Left lung (tissue), 10 donors: ENCODE results near the gene LHX6. TPM values are rescaled to one million over a fixed set of nuclear protein-coding genes. Genes with fewer than 3 reads are reported as not detected.

Source experiments
- ATAC-seq: fragments of 200-7000 bp; cut with Tn5 transposase; one replicate; pipeline ENCODE4 v1.9.1; 2020; ENCODE audit warnings: moderate library complexity
- DNase-seq, 4 donors: peaks; one replicate each; pipeline ENCODE4 v3.0.0-alpha.2; 2013 to 2020
- H3K27ac ChIP-seq, 2 donors: fragments of 200-600 bp; sonication (generic) in 1 of 2; one replicate each; pipeline versions ENCODE4 v1.5.0 to v1.8.0; 2020 to 2021
- H3K27me3 ChIP-seq, 2 donors: fragments of 200-600 bp; sonication (generic) in 1 of 2; one replicate each; pipeline versions ENCODE4 v1.5.0 to v1.8.0; 2020 to 2021
- H3K36me3 ChIP-seq, 2 donors: fragments of 200-600 bp; sonication (generic) in 1 of 2; one replicate each; pipeline versions ENCODE4 v1.5.0 to v1.8.0; 2020 to 2021
- H3K4me1 ChIP-seq, 2 donors: fragments of 200-600 bp; one replicate each; pipeline ENCODE4 v1.8.0; 2021
- H3K4me3 ChIP-seq, 2 donors: fragments of 200-600 bp; sonication (generic) in 1 of 2; one replicate each; pipeline versions ENCODE4 v1.5.0 to v1.8.0; 2020 to 2021; ENCODE audit warnings: mild to moderate bottlenecking in 1 of 2
- H3K9me3 ChIP-seq, 2 donors: fragments of 200-600 bp; sonication (generic) in 1 of 2; one replicate each; pipeline versions ENCODE4 v1.5.0 to v1.8.0; 2020 to 2021
- CTCF ChIP-seq, 2 donors: fragments of 200-600 bp; sonication (generic) in 1 of 2; IDR thresholded peaks; one replicate each; pipeline versions ENCODE4 v1.5.0 to v1.8.0; 2021; ENCODE audit warnings: antibody characterized with exemption in 2 of 2
- intact Hi-C, 2 donors: fragments of 100-400 bp; cut with DNase I; formaldehyde crosslinking; loops; one replicate each; pipeline versions ENCODE4 v1.11.2 to v1.14.2; 2022
- polyA plus RNA-seq, 6 donors: library from polyadenylated mRNA; unstranded; fragments of 120-200 nt; gene quantifications; one replicate each; pipeline ENCODE4 v1.2.1, GENCODE V29; 2013; ENCODE audit not compliant: insufficient read length in 6 of 6
- total RNA-seq, 2 donors: library from RNA; stranded (reverse); fragmentation: NEBNext Ultra II Directional; extraction: Animal tissue kit (Norgen Biotek cat#: 25700); gene quantifications; one replicate each; pipeline ENCODE4 v1.2.1, GENCODE V29; 2021
- donor health status: DM: no; HTN: yes; CAD: no.
- donor health status: DM: no; HTN: no; CAD: no.

The LHX6 gene
- total and polyA plus RNA-seq, 8 donors: 4.8 to 25.4 (median 18.2) TPM

GRCh38 chr9:122228191-122228567, 578 bp downstream of the LHX6 start:
- no peak for DNase-seq
- H3K27me3 ChIP-seq: peaks cover 51 to 87% of the 10 kb centered on the region in 2 donors
- peak overlapping the region; percentile 9 to 36 for H3K4me3 ChIP-seq
- peaks cover 5 to 30% of the 10 kb centered on the region in 2 donors for H3K4me1 ChIP-seq
- intact Hi-C loops: no loop called here
- TF ChIP-seq CTCF (IDR thresholded peaks at IDR 0.05): no peak
- ATAC-seq: no peak
- H3K9me3 ChIP-seq: no peaks in the 10 kb centered on the region
- H3K36me3 ChIP-seq: no peaks in the 10 kb centered on the region
- no peak overlapping the region for H3K27ac ChIP-seq

- no peak for ATAC-seq
- TF ChIP-seq CTCF (IDR thresholded peaks at IDR 0.05): no peak
- Histone ChIP-seq H3K4me3 (peak overlapping the region in 1 of 2 donors; percentile 36), H3K9me3 (no peaks in the 10 kb centered on the region), H3K27ac (no peak overlapping the region), H3K27me3 (peaks cover 57 to 90% of the 10 kb centered on the region in 2 donors), H3K4me1 (peaks cover 5 to 30% of the 10 kb centered on the region in 2 donors), H3K36me3 (no peaks in the 10 kb centered on the region)
- intact Hi-C loops: no loop called here
- no peak for DNase-seq
These were observed 1.2 kb downstream of the LHX6 start for GRCh38 chr9:122227575-122227900.

GRCh38 chr9:122226758-122227574, 1.8 kb downstream of the LHX6 start:
- no peaks in the 10 kb centered on the region for H3K36me3 ChIP-seq
- no peak for TF ChIP-seq CTCF (IDR thresholded peaks at IDR 0.05)
- DNase-seq (no peak), ATAC-seq (no peak)
- no peak overlapping the region for H3K27ac ChIP-seq
- peak overlapping the region in 1 of 2 donors; percentile 36 for H3K4me3 ChIP-seq
- no peaks in the 10 kb centered on the region for H3K9me3 ChIP-seq
- intact Hi-C loops: no loop called here
- peaks cover 5 to 30% of the 10 kb centered on the region in 2 donors for H3K4me1 ChIP-seq
- H3K27me3 ChIP-seq: peaks cover 63 to 96% of the 10 kb centered on the region in 2 donors

- intact Hi-C loops: no loop called here
- peaks cover 5 to 30% of the 10 kb centered on the region in 2 donors for H3K4me1 ChIP-seq
- ATAC-seq (no peak), DNase-seq (no peak)
- no peak overlapping the region for H3K4me3 ChIP-seq
- no peak overlapping the region for H3K27ac ChIP-seq
- H3K27me3 ChIP-seq: peaks cover 70 to 100% of the 10 kb centered on the region in 2 donors
- H3K36me3 ChIP-seq: no peaks in the 10 kb centered on the region
- TF ChIP-seq CTCF (IDR thresholded peaks at IDR 0.05): no peak
- H3K9me3 ChIP-seq: no peaks in the 10 kb centered on the region
These were observed 2.5 kb downstream of the LHX6 start for GRCh38 chr9:122226142-122226757.

GRCh38 chr9:122225312-122226141, 3.2 kb downstream of the LHX6 start:
- peaks cover 78 to 100% of the 10 kb centered on the region in 2 donors for H3K27me3 ChIP-seq
- H3K4me1 ChIP-seq: peaks cover 5 to 32% of the 10 kb centered on the region in 2 donors
- no peaks in the 10 kb centered on the region for H3K36me3 ChIP-seq
- ATAC-seq (no peak), DNase-seq (no peak)
- H3K27ac ChIP-seq: no peak overlapping the region
- H3K9me3 ChIP-seq: no peaks in the 10 kb centered on the region
- intact Hi-C loops: no loop called here
- no peak for TF ChIP-seq CTCF (IDR thresholded peaks at IDR 0.05)
- H3K4me3 ChIP-seq: no peak overlapping the region
